SK-N-SH (cell line): ENCODE data around the gene AKAP12. TPM values are rescaled to one million over a fixed set of nuclear protein-coding genes. Genes with fewer than 3 reads are reported as not detected.

Experiments
- CTCF ChIA-PET: fragments of 300-600, 350-600 bp; formaldehyde crosslinking; extraction: SDS; loops from one replicate; lab custom pipeline; 2021; lab: Yijun Ruan, JAX
- POLR2A ChIA-PET: fragments of 350-600 bp; sonication (Branson Sonifier 250); formaldehyde crosslinking; extraction: SDS; loops from one replicate; lab custom pipeline; 2020; ENCODE audit warnings: antibody characterized with exemption, inconsistent platforms; lab: Yijun Ruan, JAX
- DNase-seq: peaks from one replicate; pipeline ENCODE4 v3.0.0; 2012
- H2AFZ ChIP-seq: fragments of 200-600 bp; sonication (generic); 2 replicates; pipeline ENCODE4 v1.8.1; 2016; ENCODE audit warnings: antibody characterized with exemption, mild to moderate bottlenecking, low read depth
- H3F3A ChIP-seq: fragments of 200-600 bp; sonication (generic); replicated peaks from 2 replicates; pipeline ENCODE3; 2016; ENCODE audit warnings: antibody characterized with exemption, mild to moderate bottlenecking; ENCODE audit not compliant: insufficient read depth
- H3K27ac ChIP-seq, 2 experiments: fragments of 200-500 bp in 1 of 2; fragments of 200-600 bp in 1 of 2; sonication (Bioruptor generic) in 1 of 2; sonication (generic), shearing (Covaris generic) in 1 of 2; 2 replicates each; pipeline versions ENCODE4 v1.5.1 to v1.6.1; 2014 to 2016; ENCODE audit warnings: low read depth in 2 of 2, inconsistent platforms in 1 of 2, low read length in 1 of 2, mild to moderate bottlenecking in 1 of 2, mixed read lengths in 1 of 2
- H3K27me3 ChIP-seq: fragments of 200-600 bp; sonication (generic), shearing (Covaris generic); 2 replicates; pipeline ENCODE4 v1.6.1; 2016; ENCODE audit warnings: mixed run types; ENCODE audit not compliant: insufficient read depth
- H3K36me3 ChIP-seq, 2 experiments: fragments of 200-500 bp in 1 of 2; fragments of 200-600 bp in 1 of 2; sonication (Bioruptor generic) in 1 of 2; sonication (generic) in 1 of 2; replicated peaks in 1 of 2; 2 replicates each; pipeline versions ENCODE3 to v1.5.1; 2014 to 2016; ENCODE audit warnings: low read length in 1 of 2, mild to moderate bottlenecking in 1 of 2; ENCODE audit not compliant: insufficient read depth in 2 of 2, control insufficient read depth in 1 of 2
- H3K4me1 ChIP-seq, 2 experiments: fragments of 200-500 bp in 1 of 2; fragments of 200-600 bp in 1 of 2; sonication (Bioruptor generic) in 1 of 2; sonication (generic), shearing (Covaris generic) in 1 of 2; 2 replicates each; pipeline versions ENCODE4 v1.5.1 to v1.6.1; 2014 to 2016; ENCODE audit warnings: low read depth in 1 of 2, low read length in 1 of 2, mixed run types in 1 of 2; ENCODE audit not compliant: insufficient read depth in 2 of 2, control insufficient read depth in 1 of 2
- H3K4me2 ChIP-seq: fragments of 200-600 bp; sonication (generic), shearing (Covaris generic); 2 replicates; pipeline ENCODE4 v1.6.1; 2017; ENCODE audit warnings: mixed run types
- H3K4me3 ChIP-seq, 2 experiments: fragments of 200-500 bp in 1 of 2; fragments of 200-600 bp in 1 of 2; sonication (Bioruptor generic) in 1 of 2; sonication (generic), shearing (Covaris generic) in 1 of 2; 2 replicates each; pipeline versions ENCODE4 v1.5.1 to v1.8.1; 2014 to 2016; ENCODE audit warnings: low read depth in 2 of 2, inconsistent platforms in 1 of 2, low read length in 1 of 2, mild to moderate bottlenecking in 1 of 2, mixed read lengths in 1 of 2, moderate library complexity in 1 of 2
- H3K79me2 ChIP-seq: fragments of 200-600 bp; sonication (generic); 2 replicates; pipeline ENCODE4 v1.8.1; 2017; ENCODE audit warnings: mild to moderate bottlenecking; ENCODE audit not compliant: insufficient read depth
- H3K9ac ChIP-seq: fragments of 200-600 bp; sonication (generic); 2 replicates; pipeline ENCODE4 v1.6.1; 2017; ENCODE audit warnings: mixed run types
- H3K9me2 ChIP-seq: fragments of 200-600 bp; sonication (generic); 2 replicates; pipeline ENCODE4 v1.6.1; 2017; ENCODE audit warnings: mixed run types
- H3K9me3 ChIP-seq: fragments of 200-600 bp; sonication (generic); 2 replicates; pipeline ENCODE4 v1.6.1; 2017; ENCODE audit warnings: mixed run types, mild to moderate bottlenecking, moderate library complexity
- H4K20me1 ChIP-seq: fragments of 200-600 bp; sonication (generic); 2 replicates; pipeline ENCODE4 v1.6.1; 2017; ENCODE audit warnings: mild to moderate bottlenecking, mixed run types; ENCODE audit not compliant: insufficient read depth
- EP300 ChIP-seq, 2 experiments: IDR thresholded peaks; 2 replicates each; pipeline versions ENCODE4 v1.4.0 to v1.6.1; 2012; ENCODE audit warnings: borderline replicate concordance in 1 of 2, low read depth in 1 of 2, low read length in 1 of 2
- FOXM1 ChIP-seq: IDR thresholded peaks from 2 replicates; pipeline ENCODE4 v1.4.0; 2012; ENCODE audit warnings: low read depth, mild to moderate bottlenecking
- GATA2 ChIP-seq: sonication (generic); formaldehyde crosslinking; IDR thresholded peaks from 2 replicates; pipeline ENCODE4 v1.5.0; 2020; ENCODE audit warnings: mild to moderate bottlenecking, missing genetic modification reagents
- JUND ChIP-seq: IDR thresholded peaks from 2 replicates; pipeline ENCODE4 v1.4.0; 2012
- MEF2A ChIP-seq: IDR thresholded peaks from 2 replicates; pipeline ENCODE4 v1.4.0; 2012; ENCODE audit warnings: low read depth, borderline replicate concordance
- RAD21 ChIP-seq: IDR thresholded peaks from 2 replicates; pipeline ENCODE4 v1.6.1; 2012; ENCODE audit warnings: mild to moderate bottlenecking, low read length
- RXRA ChIP-seq: IDR thresholded peaks from 2 replicates; pipeline ENCODE4 v1.4.0; 2012; ENCODE audit warnings: low read depth, mild to moderate bottlenecking, borderline replicate concordance
- TCF12 ChIP-seq: IDR thresholded peaks from 2 replicates; pipeline ENCODE4 v1.4.0; 2012
- WGBS: methylation state at CpG from one replicate; pipeline ENCODE4 v1.1.6; 2017; ENCODE audit warnings: low lambda C conversion rate; 5-methylcytosine and 5-hydroxymethylcytosine counted together
- polyA plus RNA-seq, 3 experiments: library from polyadenylated mRNA; depleted of rRNA; stranded (reverse); fragments of >200 nt; gene quantifications; 2 replicates each; pipeline ENCODE4 v1.2.3, GENCODE V29; 2012
- TF ChIP-seq, protein P1 (sequence below): IDR thresholded peaks from 2 replicates; pipeline ENCODE4 v1.6.1; 2012; ENCODE audit warnings: mild to moderate bottlenecking, low read depth, low read length, moderate library complexity
- TF ChIP-seq, protein P2 (sequence below): fragments of 150-350 bp; IDR thresholded peaks from 2 replicates; pipeline ENCODE4 v1.6.1; 2016; ENCODE audit warnings: mild to moderate bottlenecking, low read depth, low read length
- TF ChIP-seq, protein P3 (sequence below): IDR thresholded peaks from 2 replicates; pipeline ENCODE4; 2012

AKAP12 gene
- polyA plus RNA-seq, 1 of the 3 experiments (the other 2 are of a cell fraction), result 46.5 TPM

DNA sequence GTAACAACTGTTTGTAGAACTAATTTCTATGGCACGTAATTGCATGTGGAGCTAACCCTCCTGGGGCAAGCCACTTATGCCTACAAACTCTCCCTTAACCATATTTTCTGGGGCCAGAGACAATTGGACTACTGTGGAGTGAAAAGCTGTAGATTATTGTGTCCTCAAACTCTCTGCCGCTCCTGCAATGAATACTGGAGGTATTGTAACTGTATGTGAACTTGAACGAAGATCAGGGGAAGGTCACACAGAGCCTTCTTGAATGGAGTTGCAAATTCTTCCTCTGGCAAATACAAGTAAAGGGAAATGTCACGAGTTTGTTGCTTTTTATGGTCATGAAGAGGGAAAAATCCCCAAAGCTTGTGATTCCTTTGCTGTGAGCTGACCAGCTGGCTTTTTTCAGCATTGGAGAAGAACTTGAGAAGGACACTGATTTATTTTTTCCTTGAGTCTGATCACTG lies 18.2 kb downstream of the AKAP12 start:
- H3K9me2 ChIP-seq, result no peaks in the 10 kb centered on the region
- CTCF ChIA-PET, result interaction anchor here (0.8 to 2.0 kb wide), 4 partner anchors 22 to 366 kb away, joined by 3 to 6 read pairs (median 3); no protein-coding TSS in a partner anchor
- 0 out of 2 replicates have a peak overlapping the region, but pooled peaks have one; percentile 15 for H3K4me2 ChIP-seq
- WGBS, result 67% methylated on average over 4 of the region's 4 CpGs
- H3K4me3 ChIP-seq, result no peak overlapping the region
- POLR2A ChIA-PET, result no interaction called here
- no peaks in the 10 kb centered on the region for H3F3A ChIP-seq
- H3K9ac ChIP-seq, result no peak overlapping the region
- H3K36me3 ChIP-seq, result peaks cover 0 to 3% of the 10 kb centered on the region in 2 experiments
- H2AFZ ChIP-seq, result no peak overlapping the region
- peaks cover 62% of the 10 kb centered on the region for H3K79me2 ChIP-seq
- TF ChIP-seq, protein P1, sequence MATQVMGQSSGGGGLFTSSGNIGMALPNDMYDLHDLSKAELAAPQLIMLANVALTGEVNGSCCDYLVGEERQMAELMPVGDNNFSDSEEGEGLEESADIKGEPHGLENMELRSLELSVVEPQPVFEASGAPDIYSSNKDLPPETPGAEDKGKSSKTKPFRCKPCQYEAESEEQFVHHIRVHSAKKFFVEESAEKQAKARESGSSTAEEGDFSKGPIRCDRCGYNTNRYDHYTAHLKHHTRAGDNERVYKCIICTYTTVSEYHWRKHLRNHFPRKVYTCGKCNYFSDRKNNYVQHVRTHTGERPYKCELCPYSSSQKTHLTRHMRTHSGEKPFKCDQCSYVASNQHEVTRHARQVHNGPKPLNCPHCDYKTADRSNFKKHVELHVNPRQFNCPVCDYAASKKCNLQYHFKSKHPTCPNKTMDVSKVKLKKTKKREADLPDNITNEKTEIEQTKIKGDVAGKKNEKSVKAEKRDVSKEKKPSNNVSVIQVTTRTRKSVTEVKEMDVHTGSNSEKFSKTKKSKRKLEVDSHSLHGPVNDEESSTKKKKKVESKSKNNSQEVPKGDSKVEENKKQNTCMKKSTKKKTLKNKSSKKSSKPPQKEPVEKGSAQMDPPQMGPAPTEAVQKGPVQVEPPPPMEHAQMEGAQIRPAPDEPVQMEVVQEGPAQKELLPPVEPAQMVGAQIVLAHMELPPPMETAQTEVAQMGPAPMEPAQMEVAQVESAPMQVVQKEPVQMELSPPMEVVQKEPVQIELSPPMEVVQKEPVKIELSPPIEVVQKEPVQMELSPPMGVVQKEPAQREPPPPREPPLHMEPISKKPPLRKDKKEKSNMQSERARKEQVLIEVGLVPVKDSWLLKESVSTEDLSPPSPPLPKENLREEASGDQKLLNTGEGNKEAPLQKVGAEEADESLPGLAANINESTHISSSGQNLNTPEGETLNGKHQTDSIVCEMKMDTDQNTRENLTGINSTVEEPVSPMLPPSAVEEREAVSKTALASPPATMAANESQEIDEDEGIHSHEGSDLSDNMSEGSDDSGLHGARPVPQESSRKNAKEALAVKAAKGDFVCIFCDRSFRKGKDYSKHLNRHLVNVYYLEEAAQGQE, result no peak
- TF ChIP-seq EP300 (IDR thresholded peaks at IDR 0.05; ENCODE audit: borderline replicate concordance in 1 of 2, low read depth in 1 of 2, low read length in 1 of 2), result no peak
- no peak for TF ChIP-seq FOXM1
- TF ChIP-seq TCF12, result peak; percentile 31; the same call in 1 of the 2 replicates
- TF ChIP-seq RXRA, result no peak
- TF ChIP-seq, protein P2, sequence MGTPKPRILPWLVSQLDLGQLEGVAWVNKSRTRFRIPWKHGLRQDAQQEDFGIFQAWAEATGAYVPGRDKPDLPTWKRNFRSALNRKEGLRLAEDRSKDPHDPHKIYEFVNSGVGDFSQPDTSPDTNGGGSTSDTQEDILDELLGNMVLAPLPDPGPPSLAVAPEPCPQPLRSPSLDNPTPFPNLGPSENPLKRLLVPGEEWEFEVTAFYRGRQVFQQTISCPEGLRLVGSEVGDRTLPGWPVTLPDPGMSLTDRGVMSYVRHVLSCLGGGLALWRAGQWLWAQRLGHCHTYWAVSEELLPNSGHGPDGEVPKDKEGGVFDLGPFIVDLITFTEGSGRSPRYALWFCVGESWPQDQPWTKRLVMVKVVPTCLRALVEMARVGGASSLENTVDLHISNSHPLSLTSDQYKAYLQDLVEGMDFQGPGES, result no peak
- no peak for TF ChIP-seq JUND
- TF ChIP-seq, protein P3, sequence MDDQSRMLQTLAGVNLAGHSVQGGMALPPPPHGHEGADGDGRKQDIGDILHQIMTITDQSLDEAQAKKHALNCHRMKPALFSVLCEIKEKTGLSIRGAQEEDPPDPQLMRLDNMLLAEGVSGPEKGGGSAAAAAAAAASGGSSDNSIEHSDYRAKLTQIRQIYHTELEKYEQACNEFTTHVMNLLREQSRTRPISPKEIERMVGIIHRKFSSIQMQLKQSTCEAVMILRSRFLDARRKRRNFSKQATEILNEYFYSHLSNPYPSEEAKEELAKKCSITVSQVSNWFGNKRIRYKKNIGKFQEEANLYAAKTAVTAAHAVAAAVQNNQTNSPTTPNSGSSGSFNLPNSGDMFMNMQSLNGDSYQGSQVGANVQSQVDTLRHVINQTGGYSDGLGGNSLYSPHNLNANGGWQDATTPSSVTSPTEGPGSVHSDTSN, result 0 out of 2 replicates have a peak, but pooled peaks have one; percentile 25
- TF ChIP-seq RAD21, result no peak
- no peaks in the 10 kb centered on the region; a peak in 1 of 4 replicates for H3K4me1 ChIP-seq
- H3K27me3 ChIP-seq, result no peaks in the 10 kb centered on the region
- H4K20me1 ChIP-seq, result 0 out of 2 replicates have a peak, but pooled peaks cover 3% of the 10 kb centered on the region
- DNase-seq, result no peak
- H3K27ac ChIP-seq, result no peak overlapping the region; a peak in 1 of 4 replicates
- H3K9me3 ChIP-seq, result no peaks in the 10 kb centered on the region

DNA sequence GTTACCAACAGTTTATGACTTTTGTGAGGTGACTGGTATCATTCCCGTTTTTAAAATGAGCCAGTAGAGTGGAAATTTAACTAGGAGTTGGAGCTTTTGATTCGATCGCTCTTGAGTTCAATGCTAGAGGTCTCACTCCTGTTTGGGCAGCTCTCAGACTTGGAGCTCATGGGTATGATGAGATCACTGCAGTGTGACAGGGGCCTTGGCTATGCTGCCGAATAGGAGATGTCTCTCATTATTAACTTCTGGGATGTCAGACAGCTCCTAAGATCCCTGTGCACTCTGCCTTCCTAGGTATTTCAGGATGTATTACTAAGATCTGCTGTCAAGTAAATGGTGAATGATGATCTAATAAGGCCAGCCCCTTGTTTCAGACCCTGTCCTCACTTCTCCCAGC lies 20.4 kb downstream of the AKAP12 start:
- ChIA-PET POLR2A (no interaction called here), CTCF (interaction anchor here (0.8 kb wide), 1 partner anchor 13 kb away, joined by 3 read pairs; no protein-coding TSS in a partner anchor)
- Histone ChIP-seq H3K4me1 (no peaks in the 10 kb centered on the region; a peak in 1 of 4 replicates), H3K4me3 (no peak overlapping the region), H2AFZ (no peak overlapping the region), H4K20me1 (0 out of 2 replicates have a peak, but pooled peaks cover 3% of the 10 kb centered on the region), H3K36me3 (peaks cover 0 to 3% of the 10 kb centered on the region in 2 experiments), H3K4me2 (no peak overlapping the region), H3K9me3 (no peaks in the 10 kb centered on the region), H3K9me2 (no peaks in the 10 kb centered on the region), H3K27me3 (no peaks in the 10 kb centered on the region), H3F3A (no peaks in the 10 kb centered on the region), H3K27ac (no peak overlapping the region)
- WGBS, result 87% methylated on average over 4 of the region's 4 CpGs
- DNase-seq, result no peak
- TF ChIP-seq GATA2 (CRISPR knock-in tag) (no peak), FOXM1 (no peak), MEF2A (no peak)
- TF ChIP-seq, protein P1, result no peak
- TF ChIP-seq, all 33 proteins: peak for 0
- Histone ChIP-seq H3K79me2 (peaks cover 57% of the 10 kb centered on the region), H3K9ac (no peak overlapping the region)
